Endothelial cell (in vitro differentiated cells): ENCODE measurements around the gene RFK. TPM values are rescaled to one million over a fixed set of nuclear protein-coding genes. Genes with fewer than 3 reads are reported as not detected.

Experiments
- DNase-seq: peaks from one replicate; pipeline ENCODE4 v3.0.0; 2021; ENCODE audit warnings: low spot score
- H3K27ac Mint-ChIP-seq: one replicate; pipeline ENCODE4 v1.8.0; 2021; ENCODE audit warnings: mixed read lengths, inconsistent platforms; ENCODE audit not compliant: unreplicated experiment
- H3K27me3 Mint-ChIP-seq: one replicate; pipeline ENCODE4 v1.8.0; 2021; ENCODE audit warnings: mild to moderate bottlenecking, moderate library complexity, mixed read lengths, inconsistent platforms; ENCODE audit not compliant: unreplicated experiment
- H3K36me3 Mint-ChIP-seq: one replicate; pipeline ENCODE4 v1.8.0; 2021; ENCODE audit warnings: mild to moderate bottlenecking, low read depth, mixed read lengths, inconsistent platforms; ENCODE audit not compliant: unreplicated experiment
- H3K4me1 Mint-ChIP-seq: one replicate; pipeline ENCODE4 v1.8.0; 2021; ENCODE audit warnings: mild to moderate bottlenecking, mixed read lengths, inconsistent platforms; ENCODE audit not compliant: unreplicated experiment
- H3K4me3 Mint-ChIP-seq: one replicate; pipeline ENCODE4 v1.8.0; 2021; ENCODE audit warnings: mild to moderate bottlenecking, mixed read lengths, inconsistent platforms; ENCODE audit not compliant: unreplicated experiment
- H3K9me3 Mint-ChIP-seq: one replicate; pipeline ENCODE4 v1.8.0; 2021; ENCODE audit warnings: mixed read lengths, inconsistent platforms; ENCODE audit not compliant: unreplicated experiment
- CTCF ChIP-seq: fragments of 200-600 bp; sonication (generic); IDR thresholded peaks from one replicate; pipeline ENCODE4 v1.5.0; 2021; ENCODE audit warnings: antibody characterized with exemption; ENCODE audit not compliant: unreplicated experiment
- total RNA-seq: library from RNA; stranded (reverse); fragmentation: NEBNext Ultra II Directional; extraction: Animal tissue kit (Norgen Biotek cat#: 25700); gene quantifications from one replicate; pipeline ENCODE4 v1.2.1, GENCODE V29; 2021; ENCODE audit not compliant: unreplicated experiment

RFK gene
- total RNA-seq, 1 donor from 2014 or later: 10.1 TPM

GRCh38 chr9:76338418-76338817 lies 55.8 kb downstream of the RFK start:
- H3K9me3 Mint-ChIP-seq: no peaks in the 10 kb centered on the region
- H3K36me3 Mint-ChIP-seq: no peaks in the 10 kb centered on the region
- DNase-seq: no peak
- H3K27ac Mint-ChIP-seq: no peak overlapping the region
- H3K27me3 Mint-ChIP-seq: peaks cover 2% of the 10 kb centered on the region
- no peak overlapping the region for H3K4me3 Mint-ChIP-seq
- TF ChIP-seq CTCF: no peak
- H3K4me1 Mint-ChIP-seq: no peaks in the 10 kb centered on the region

DNA sequence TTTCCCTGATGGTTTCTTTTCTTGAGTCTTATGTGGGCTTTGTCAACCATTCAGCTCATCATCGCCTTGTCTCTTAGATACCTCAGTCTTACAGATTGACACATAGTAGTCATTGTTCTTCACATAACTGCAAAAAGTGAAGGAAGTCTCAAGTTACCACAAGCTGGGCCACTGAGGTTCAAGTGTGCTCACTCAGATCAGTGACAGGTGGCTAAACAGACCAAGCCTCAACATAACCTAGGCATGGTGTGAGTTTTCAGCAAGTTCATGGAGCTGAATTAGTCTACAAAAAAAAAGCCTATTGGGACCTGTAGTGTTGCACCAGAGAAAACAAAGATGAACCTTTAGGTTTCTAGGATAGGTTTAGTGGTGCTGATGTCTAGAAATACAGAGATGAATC lies 58.2 kb downstream of the RFK start:
- no peak for DNase-seq
- Mint-ChIP-seq H3K27me3 (peaks cover 2% of the 10 kb centered on the region), H3K4me1 (no peaks in the 10 kb centered on the region), H3K9me3 (no peaks in the 10 kb centered on the region), H3K27ac (no peak overlapping the region), H3K4me3 (no peak overlapping the region), H3K36me3 (no peaks in the 10 kb centered on the region)
- no peak for TF ChIP-seq CTCF

Other genes starting within 250 kb of the RFK start
- gene GCNT1, start 64.8 kb upstream of the RFK start, total RNA-seq: 33.7 TPM